Fibroblast of lung (primary cell): ENCODE data around the gene ARF5. TPM values are rescaled to one million over a fixed set of nuclear protein-coding genes. Genes with fewer than 3 reads are reported as not detected.

Experiments used
- DNase-seq, 2 donors: peaks; one replicate each; pipeline versions ENCODE4 v3.0.0 to v3.0.0-alpha.2; 2010; ENCODE audit warnings: low read depth in 2 of 2
- H2AFZ ChIP-seq: 2 replicates; pipeline ENCODE4 v1.5.1; 2012; ENCODE audit warnings: low read length, control low read depth, inconsistent platforms
- H3K27ac ChIP-seq: 2 replicates; pipeline ENCODE4 v1.5.1; 2011; ENCODE audit warnings: low read length, control low read depth; ENCODE audit not compliant: insufficient read depth
- H3K27me3 ChIP-seq: 2 replicates; pipeline ENCODE4 v1.5.1; 2011; ENCODE audit warnings: mild to moderate bottlenecking, low read length; ENCODE audit not compliant: control insufficient read depth, insufficient read depth
- H3K36me3 ChIP-seq: 2 replicates; pipeline ENCODE4 v1.5.1; 2011; ENCODE audit warnings: low read length; ENCODE audit not compliant: control insufficient read depth, insufficient read depth
- H3K4me1 ChIP-seq: 2 replicates; pipeline ENCODE4 v1.5.1; 2011; ENCODE audit warnings: low read length; ENCODE audit not compliant: control insufficient read depth, insufficient read depth; ENCODE audit errors: extremely low read depth
- H3K4me2 ChIP-seq: 2 replicates; pipeline ENCODE4 v1.5.1; 2011; ENCODE audit warnings: low read length, control low read depth; ENCODE audit not compliant: insufficient read depth; ENCODE audit errors: extremely low read depth
- H3K4me3 ChIP-seq, 4 experiments: fragments of 200-600 bp in 1 of 4; sonication (generic) in 1 of 4; replicated peaks in 1 of 4; 2 replicates each; pipeline ENCODE4 v1.5.1; 2011 to 2016; ENCODE audit warnings: low read length in 4 of 4, low read depth in 3 of 4, mild to moderate bottlenecking in 3 of 4, control low read depth in 2 of 4, inconsistent platforms in 1 of 4, mixed read lengths in 1 of 4; ENCODE audit not compliant: insufficient read depth in 1 of 4; ENCODE audit errors: control extremely low read depth in 1 of 4
- H3K79me2 ChIP-seq: 2 replicates; pipeline ENCODE4 v1.5.1; 2012; ENCODE audit warnings: mild to moderate bottlenecking, low read length, inconsistent platforms; ENCODE audit not compliant: control insufficient read depth, insufficient read depth
- H3K9ac ChIP-seq: 2 replicates; pipeline ENCODE4 v1.5.1; 2011; ENCODE audit warnings: mild to moderate bottlenecking, low read length, control low read depth; ENCODE audit not compliant: insufficient read depth
- H3K9me3 ChIP-seq: 2 replicates; pipeline ENCODE4 v1.5.1; 2012; ENCODE audit warnings: low read depth, low read length; ENCODE audit not compliant: control insufficient read depth, insufficient read depth
- H4K20me1 ChIP-seq: 2 replicates; pipeline ENCODE4 v1.5.1; 2011; ENCODE audit warnings: low read length; ENCODE audit not compliant: control insufficient read depth, insufficient read depth; ENCODE audit errors: extremely low read depth
- CTCF ChIP-seq, 2 donors: IDR thresholded peaks in 1 of 2; conservative IDR thresholded peaks in 1 of 2; 1 replicate in 1 of 2; 2 replicates in 1 of 2; pipeline ENCODE4 v1.5.1; 2011 to 2012; ENCODE audit warnings: low read length in 2 of 2, control low read depth in 1 of 2, inconsistent platforms in 1 of 2, low read depth in 1 of 2, mild to moderate bottlenecking in 1 of 2
- EZH2 ChIP-seq: IDR thresholded peaks from 2 replicates; pipeline ENCODE4 v1.5.1; 2012; ENCODE audit warnings: low read length, control low read depth, mild to moderate bottlenecking; ENCODE audit errors: missing control alignments
- polyA plus RNA-seq, 2 donors: library from polyadenylated mRNA; depleted of rRNA in 1 of 2; stranded (reverse) in 1 of 2; unstranded in 1 of 2; fragments of >200 nt; gene quantifications; 2 replicates each; pipeline ENCODE4 v1.2.1, GENCODE V29; 2011 to 2012; ENCODE audit warnings: missing spikeins in 1 of 2
- total RNA-seq: library from RNA; depleted of rRNA; stranded (reverse); fragments of >200 nt; gene quantifications from 2 replicates; pipeline ENCODE4 v1.2.1, GENCODE V29; 2014

ARF5 gene
- total and polyA plus RNA-seq, 2 donors (not counting 1 experiment from before 2014, with no cell fraction given) = 113 to 185 TPM

- TF ChIP-seq EZH2 (no peak), CTCF (conservative IDR thresholded peaks at IDR 0.05 in 1 of 2, IDR thresholded peaks at IDR 0.05 in 1 of 2; ENCODE audit: low read depth in 1 of 2, low read length in 2 of 2) (no peak)
Observed at GRCh38 chr7:127635659-127636285, 47.6 kb downstream of the ARF5 start.

GRCh38 chr7:127638197-127638596 lies 50.0 kb downstream of the ARF5 start:
- no peaks in the 10 kb centered on the region for H3K4me1 ChIP-seq
- no peak overlapping the region for H3K27ac ChIP-seq
- H3K4me3 ChIP-seq = no peak overlapping the region
- H3K36me3 ChIP-seq = no peaks in the 10 kb centered on the region
- H3K4me2 ChIP-seq = no peak overlapping the region
- H4K20me1 ChIP-seq = no peaks in the 10 kb centered on the region
- TF ChIP-seq EZH2 (no peak), CTCF (conservative IDR thresholded peaks at IDR 0.05 in 1 of 2, IDR thresholded peaks at IDR 0.05 in 1 of 2; ENCODE audit: low read depth in 1 of 2, low read length in 2 of 2) (no peak)
- H3K9me3 ChIP-seq = no peaks in the 10 kb centered on the region
- no peaks in the 10 kb centered on the region for H3K27me3 ChIP-seq
- DNase-seq = no peak
- no peak overlapping the region for H2AFZ ChIP-seq
- H3K79me2 ChIP-seq = no peaks in the 10 kb centered on the region
- no peak overlapping the region for H3K9ac ChIP-seq

More at GRCh38 chr7:127635659-127636285, 47.6 kb downstream of the ARF5 start:
- DNase-seq = no peak
- H3K9me3 ChIP-seq = no peaks in the 10 kb centered on the region
- no peaks in the 10 kb centered on the region for H3K27me3 ChIP-seq
- H3K4me1 ChIP-seq = no peaks in the 10 kb centered on the region
- H3K9ac ChIP-seq = no peak overlapping the region
- H3K4me2 ChIP-seq = no peak overlapping the region
- no peak overlapping the region for H3K27ac ChIP-seq
- no peaks in the 10 kb centered on the region for H3K79me2 ChIP-seq
- H4K20me1 ChIP-seq = no peaks in the 10 kb centered on the region
- no peak overlapping the region for H3K4me3 ChIP-seq
- H3K36me3 ChIP-seq = no peaks in the 10 kb centered on the region
- no peak overlapping the region for H2AFZ ChIP-seq

Other genes starting within 250 kb of the ARF5 start
- 10.3 and 12.4 TPM in 2 replicates for gene ZNF800, start 195.7 kb upstream of the ARF5 start, total RNA-seq
- gene ZNF800, start 195.7 kb upstream of the ARF5 start, polyA plus RNA-seq = 15.8 and 16.6 TPM in 2 replicates
- 38.8 and 39.0 TPM in 2 replicates for gene GCC1, start 2.8 kb upstream of the ARF5 start, total RNA-seq
- gene GCC1, start 2.8 kb upstream of the ARF5 start, polyA plus RNA-seq = 7.6 and 8.0 TPM in 2 replicates
- 1.2 and 1.3 TPM in 2 replicates for gene FSCN3, start 5.3 kb downstream of the ARF5 start, total RNA-seq
- 0.84 and 1.6 TPM in 2 replicates for gene FSCN3, start 5.3 kb downstream of the ARF5 start, polyA plus RNA-seq
- gene PAX4, start 29.7 kb downstream of the ARF5 start, total RNA-seq = not detected in 2 replicates
- gene PAX4, start 29.7 kb downstream of the ARF5 start, polyA plus RNA-seq = not detected in 2 replicates
- gene SND1, start 63.8 kb downstream of the ARF5 start, total RNA-seq = 172 and 174 TPM in 2 replicates
- 137 and 166 TPM in 2 replicates for gene SND1, start 63.8 kb downstream of the ARF5 start, polyA plus RNA-seq